GM18873 (cell line): ENCODE measurements around the gene PIP5K1B.
"Not testable (repeated sequence)": the region's sequence is repeated elsewhere in the genome, so short reads cannot be mapped to it uniquely, and the experiment has no call there.

Experiments used
- ATAC-seq: cut with Tn5 transposase; IDR thresholded peaks from one replicate; pipeline ENCODE4 v1.9.1; 2021; ENCODE audit warnings: mild to moderate bottlenecking, moderate library complexity, moderate number of reproducible peaks; ENCODE audit not compliant: unreplicated experiment, low FRiP score

Gene PIP5K1B, protein sequence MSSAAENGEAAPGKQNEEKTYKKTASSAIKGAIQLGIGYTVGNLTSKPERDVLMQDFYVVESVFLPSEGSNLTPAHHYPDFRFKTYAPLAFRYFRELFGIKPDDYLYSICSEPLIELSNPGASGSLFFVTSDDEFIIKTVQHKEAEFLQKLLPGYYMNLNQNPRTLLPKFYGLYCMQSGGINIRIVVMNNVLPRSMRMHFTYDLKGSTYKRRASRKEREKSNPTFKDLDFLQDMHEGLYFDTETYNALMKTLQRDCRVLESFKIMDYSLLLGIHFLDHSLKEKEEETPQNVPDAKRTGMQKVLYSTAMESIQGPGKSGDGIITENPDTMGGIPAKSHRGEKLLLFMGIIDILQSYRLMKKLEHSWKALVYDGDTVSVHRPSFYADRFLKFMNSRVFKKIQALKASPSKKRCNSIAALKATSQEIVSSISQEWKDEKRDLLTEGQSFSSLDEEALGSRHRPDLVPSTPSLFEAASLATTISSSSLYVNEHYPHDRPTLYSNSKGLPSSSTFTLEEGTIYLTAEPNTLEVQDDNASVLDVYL

GRCh38 chr9:68704814-68705530 lies at the start of gene PIP5K1B:
TSS of gene PIP5K1B (plus strand) at chr9:68705240. CDS start at chr9:68822615, 117,375 bp downstream.
- peak; percentile 67 for ATAC-seq

DNA sequence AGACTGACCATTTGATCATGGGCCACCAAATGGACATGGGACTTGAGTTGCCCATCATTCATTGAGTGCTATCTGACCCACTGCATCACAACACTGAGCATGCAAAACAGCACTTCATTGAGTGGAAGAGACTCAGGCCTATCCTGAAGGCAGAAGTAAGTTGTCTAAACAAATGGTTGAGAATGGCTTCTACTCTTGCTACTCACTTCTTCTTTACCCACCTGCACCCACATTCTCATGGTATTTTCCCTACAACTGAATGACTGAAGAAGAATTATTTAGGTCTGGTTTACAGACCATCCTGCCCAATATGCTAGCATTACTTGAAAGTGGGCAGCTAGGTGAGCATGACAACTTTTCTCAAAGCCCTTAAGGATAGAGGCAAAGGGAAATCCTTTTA lies 41.0 kb upstream of the PIP5K1B start:
- no peak for ATAC-seq

- no peak for ATAC-seq
These were observed 36.9 kb upstream of the PIP5K1B start for GRCh38 chr9:68668127-68668526.

GRCh38 chr9:68669218-68669617 lies 35.8 kb upstream of the PIP5K1B start:
- no peak for ATAC-seq

GRCh38 chr9:68672215-68672614 lies 32.8 kb upstream of the PIP5K1B start:
- no peak for ATAC-seq

DNA sequence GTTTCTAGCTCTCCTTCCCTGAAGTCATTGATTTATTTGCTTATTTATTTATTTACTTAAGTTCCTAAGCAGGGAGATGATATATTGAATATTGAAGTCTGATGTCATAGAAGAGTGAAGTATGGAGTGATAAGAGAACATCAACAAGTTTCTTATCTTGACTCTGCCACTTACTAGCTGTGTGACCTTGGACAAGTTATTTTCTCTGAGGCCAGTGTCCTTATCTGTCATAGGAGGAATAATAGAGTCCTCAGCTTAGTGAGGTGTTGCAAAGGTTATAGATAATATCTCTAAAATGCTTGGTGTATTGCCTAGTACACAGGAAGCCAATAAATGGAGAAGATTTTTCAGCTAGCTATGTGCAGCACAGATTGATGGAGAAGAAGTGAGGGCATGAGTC lies 32.4 kb upstream of the PIP5K1B start:
- no peak for ATAC-seq

GRCh38 chr9:68678430-68678829 lies 26.6 kb upstream of the PIP5K1B start:
- ATAC-seq: no peak

DNA sequence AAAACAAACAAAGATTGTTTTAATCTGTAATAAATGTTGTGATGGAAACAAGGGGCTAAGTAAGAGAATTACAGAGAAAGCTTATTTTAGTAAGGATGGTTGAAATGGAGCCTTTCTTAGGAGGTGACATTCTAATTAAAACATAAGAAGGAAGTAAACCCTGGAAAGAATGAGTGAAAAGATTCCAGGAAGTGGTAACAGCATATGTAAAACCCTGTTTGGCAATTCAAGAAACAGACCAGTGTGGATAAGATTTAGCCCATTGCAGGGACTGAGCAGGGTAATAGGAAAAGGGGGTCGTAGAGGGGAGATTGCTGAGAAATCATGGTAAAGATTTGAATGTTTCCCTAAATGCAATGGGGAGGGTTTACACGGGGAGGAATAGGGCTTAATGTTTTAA lies 21.6 kb upstream of the PIP5K1B start:
- ATAC-seq: no peak

GRCh38 chr9:68685213-68685612 lies 19.8 kb upstream of the PIP5K1B start:
- no peak for ATAC-seq

GRCh38 chr9:68685770-68686169 lies 19.3 kb upstream of the PIP5K1B start:
- peak; percentile 74 for ATAC-seq

DNA sequence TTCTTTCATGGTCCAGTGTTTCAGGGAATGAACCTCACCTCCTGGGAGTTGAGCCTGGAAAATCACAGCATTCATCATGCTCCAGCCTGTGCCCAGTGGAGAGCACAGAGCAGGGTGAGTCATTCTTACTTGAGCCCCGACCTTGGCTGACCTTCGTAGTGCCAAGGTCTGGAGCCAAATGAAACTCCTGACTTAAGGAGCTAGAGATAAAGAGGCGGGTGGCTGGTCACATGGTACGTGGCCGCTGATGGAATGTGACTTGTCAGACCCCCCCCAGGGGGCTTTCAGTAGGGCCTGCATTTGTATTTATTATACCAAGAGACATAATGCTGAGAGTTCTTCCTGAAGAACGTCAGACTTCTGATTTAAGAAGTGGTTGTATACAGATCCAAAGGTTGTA lies 15.0 kb upstream of the PIP5K1B start:
- ATAC-seq: no peak

DNA sequence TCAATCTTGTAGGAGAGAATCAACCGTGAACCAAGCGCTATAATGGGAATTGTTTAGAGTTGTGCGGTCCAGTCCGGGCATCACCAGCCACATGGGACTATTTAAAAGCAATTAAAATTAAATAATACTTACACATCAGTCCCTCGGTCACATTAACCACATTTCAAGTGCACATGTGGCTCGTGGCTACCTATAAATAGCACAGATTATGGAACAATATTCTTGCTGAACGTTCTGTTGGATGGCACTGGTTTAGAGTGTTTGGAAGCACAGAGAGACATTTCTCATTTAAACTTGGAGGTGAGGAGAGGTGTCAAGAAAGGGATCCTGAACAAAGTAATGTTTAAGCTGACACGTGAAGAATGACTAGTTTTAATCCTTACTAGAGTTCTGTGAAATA lies 12.5 kb upstream of the PIP5K1B start:
- ATAC-seq: no peak

- no peak for ATAC-seq
These were observed 10.9 kb upstream of the PIP5K1B start for GRCh38 chr9:68694125-68694524.

- no peak for ATAC-seq
These were observed 7.2 kb upstream of the PIP5K1B start for GRCh38 chr9:68697851-68698250.

GRCh38 chr9:68698943-68699509 lies 6.0 kb upstream of the PIP5K1B start:
- ATAC-seq: no peak

GRCh38 chr9:68699625-68700024 lies 5.4 kb upstream of the PIP5K1B start:
- not testable (repeated sequence) for ATAC-seq

DNA sequence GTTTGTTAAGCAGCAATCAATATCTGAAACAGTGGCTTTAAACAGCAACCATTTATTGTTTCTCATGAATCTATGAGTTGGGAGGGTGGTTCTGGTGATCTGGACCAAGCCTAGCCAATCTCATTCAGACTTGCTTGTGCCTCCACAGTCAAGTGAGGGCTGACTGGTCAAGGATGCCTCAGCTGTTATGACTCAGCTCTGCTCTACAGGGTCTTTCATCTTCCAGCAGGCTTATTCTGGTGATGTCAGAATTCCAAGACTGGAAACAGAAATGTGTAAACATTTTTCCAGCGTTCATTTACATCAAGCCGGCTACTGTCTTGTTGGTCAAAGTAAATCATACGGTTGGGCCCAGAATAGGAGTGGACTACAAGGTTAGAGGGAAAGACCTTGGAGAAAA lies 2.5 kb upstream of the PIP5K1B start:
- ATAC-seq: no peak

- no peak for ATAC-seq
These were observed 1.4 kb upstream of the PIP5K1B start for GRCh38 chr9:68703672-68704071.

GRCh38 chr9:68704498-68704813 lies 584 bp upstream of the PIP5K1B start:
- no peak for ATAC-seq

DNA sequence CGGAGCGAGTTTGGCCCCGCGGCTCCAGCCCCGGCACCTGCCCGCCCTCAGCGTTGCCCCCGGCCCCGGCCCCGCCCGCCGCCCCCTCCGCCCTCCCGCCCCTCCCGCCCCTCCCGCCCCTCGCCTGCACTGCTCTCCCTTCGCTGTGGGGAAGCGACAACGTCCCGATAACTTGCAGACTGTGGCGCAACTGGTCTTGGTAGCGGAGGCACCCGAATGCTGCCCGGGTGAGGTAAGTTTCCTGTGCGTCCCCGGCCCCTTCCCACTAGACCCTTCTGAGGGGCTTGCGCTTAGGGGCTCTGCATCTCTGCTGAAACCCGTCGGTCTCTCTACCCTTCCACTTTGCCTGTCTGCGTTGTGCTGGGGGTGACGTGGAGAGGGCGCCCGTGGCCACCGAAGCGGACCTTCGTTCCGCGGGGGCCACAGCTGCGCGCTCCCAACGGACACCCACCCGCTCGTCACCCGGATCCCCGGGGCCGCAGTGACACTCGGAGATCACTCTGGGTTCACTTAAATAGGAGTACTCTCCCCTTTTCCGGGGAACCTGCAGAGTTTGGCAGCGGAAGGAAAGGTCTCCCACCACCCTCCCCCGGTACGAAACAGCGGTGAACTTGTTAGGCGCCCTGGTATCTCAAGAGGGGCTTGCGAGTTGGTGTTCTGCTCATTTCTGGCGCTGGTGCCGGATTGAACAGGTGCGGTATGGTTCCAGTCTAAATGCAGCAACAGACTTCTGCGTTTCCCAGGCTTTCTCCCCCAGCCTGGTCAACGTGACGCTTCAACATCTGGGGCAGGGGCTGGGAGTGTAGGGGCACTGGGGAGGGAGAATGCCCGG lies 707 bp downstream of the PIP5K1B start:
- ATAC-seq: peak; percentile 20
